GM23338 (cell line): ENCODE results near the gene FOXA1. TPM values are rescaled to one million over a fixed set of nuclear protein-coding genes. Genes with fewer than 3 reads are reported as not detected.

Source experiments
- ATAC-seq: fragments of 200-7000 bp; cut with Tn5 transposase; 3 replicates; pipeline ENCODE4 v1.9.1; 2020
- DNase-seq: peaks from one replicate; pipeline ENCODE4 v3.0.0-alpha.2; 2015; ENCODE audit warnings: low spot score
- H2AFZ ChIP-seq: fragments of 200-600 bp; sonication (generic); 2 replicates; pipeline ENCODE4 v1.8.0; 2016; ENCODE audit warnings: antibody characterized with exemption, mild to moderate bottlenecking, moderate library complexity
- H3F3A ChIP-seq: fragments of 200-600 bp; sonication (generic); replicated peaks from 2 replicates; pipeline ENCODE4 v1.8.0; 2017; ENCODE audit warnings: antibody characterized with exemption, mixed run types, low read depth
- H3K27ac ChIP-seq: fragments of 200-600 bp; sonication (generic); 2 replicates; pipeline ENCODE4 v1.6.1; 2016; ENCODE audit warnings: low read depth
- H3K27me3 ChIP-seq: fragments of 200-600 bp; sonication (generic); 2 replicates; pipeline ENCODE4 v1.8.0; 2016; ENCODE audit warnings: mild to moderate bottlenecking, mixed run types, moderate library complexity; ENCODE audit not compliant: insufficient read depth
- H3K36me3 ChIP-seq: fragments of 200-600 bp; sonication (generic); 2 replicates; pipeline ENCODE4 v1.8.0; 2016; ENCODE audit warnings: mild to moderate bottlenecking; ENCODE audit not compliant: insufficient read depth
- H3K4me1 ChIP-seq: fragments of 200-600 bp; sonication (generic); 2 replicates; pipeline ENCODE4 v1.8.0; 2016; ENCODE audit warnings: mild to moderate bottlenecking, moderate library complexity; ENCODE audit not compliant: insufficient read depth
- H3K4me2 ChIP-seq: fragments of 200-600 bp; sonication (generic); 2 replicates; pipeline ENCODE4 v1.7.1; 2017; ENCODE audit warnings: mixed run types
- H3K4me3 ChIP-seq: fragments of 200-600 bp; sonication (generic); 2 replicates; pipeline ENCODE4 v1.6.1; 2016; ENCODE audit warnings: mixed run types
- H3K79me2 ChIP-seq: fragments of 200-600 bp; sonication (generic); replicated peaks from 2 replicates; pipeline ENCODE4 v1.8.0; 2017; ENCODE audit warnings: mild to moderate bottlenecking; ENCODE audit not compliant: insufficient read depth
- H3K9me2 ChIP-seq: fragments of 200-600 bp; sonication (generic); 2 replicates; pipeline ENCODE4 v1.8.0; 2017; ENCODE audit not compliant: insufficient read depth
- H4K20me1 ChIP-seq: fragments of 200-600 bp; sonication (generic); replicated peaks from 2 replicates; pipeline ENCODE4 v1.8.0; 2017; ENCODE audit warnings: mild to moderate bottlenecking; ENCODE audit not compliant: insufficient read depth
- H3K27ac Mint-ChIP-seq: 2 replicates; pipeline ENCODE4 v1.8.0; 2020; ENCODE audit warnings: inconsistent platforms, mild to moderate bottlenecking, moderate library complexity, mixed read lengths
- H3K27me3 Mint-ChIP-seq: 3 replicates; pipeline ENCODE4 v1.8.0; 2022; ENCODE audit warnings: low read depth, mild to moderate bottlenecking, moderate library complexity, mixed read lengths, inconsistent platforms; ENCODE audit not compliant: insufficient read depth, poor library complexity
- H3K36me3 Mint-ChIP-seq: 3 replicates; pipeline ENCODE4 v1.8.0; 2021; ENCODE audit warnings: low read depth, mild to moderate bottlenecking, inconsistent platforms, moderate library complexity, mixed read lengths
- H3K4me1 Mint-ChIP-seq: 3 replicates; pipeline ENCODE4 v1.8.0; 2020; ENCODE audit warnings: mild to moderate bottlenecking, inconsistent platforms, mixed read lengths
- H3K4me3 Mint-ChIP-seq: 3 replicates; pipeline ENCODE4 v1.8.0; 2021; ENCODE audit warnings: moderate library complexity, mild to moderate bottlenecking, inconsistent platforms, mixed read lengths
- H3K9me3 Mint-ChIP-seq: 3 replicates; pipeline ENCODE4 v1.8.0; 2020; ENCODE audit warnings: moderate library complexity, mild to moderate bottlenecking, inconsistent platforms, mixed read lengths
- EZH2phosphoT487 ChIP-seq: fragments of 200-600 bp; sonication (generic); IDR thresholded peaks from one replicate; pipeline ENCODE4 v1.8.1; 2018; ENCODE audit warnings: antibody characterized with exemption; ENCODE audit not compliant: unreplicated experiment
- JUNB ChIP-seq: IDR thresholded peaks from one replicate; pipeline ENCODE4 v1.6.1; 2016; ENCODE audit warnings: antibody characterized with exemption; ENCODE audit not compliant: unreplicated experiment
- POLR2AphosphoS5 ChIP-seq: IDR thresholded peaks from 2 replicates; pipeline ENCODE4 v1.6.1; 2016; ENCODE audit warnings: antibody characterized with exemption, low read depth
- STAT1 ChIP-seq: IDR thresholded peaks from one replicate; pipeline ENCODE4 v1.6.1; 2016; ENCODE audit warnings: antibody characterized with exemption; ENCODE audit not compliant: unreplicated experiment
- polyA plus RNA-seq: library from polyadenylated mRNA; unstranded; fragments of >200 nt; fragmentation: Nextera tagmentation; extraction: Ambion mirVana; gene quantifications from 2 replicates; pipeline ENCODE4 v1.2.1, GENCODE V29; 2016
- total RNA-seq: library from RNA; depleted of rRNA; stranded (reverse); fragments of >200 nt; shearing (Covaris generic); gene quantifications from 2 replicates; pipeline ENCODE4 v1.2.3, GENCODE V29; 2014
- TF ChIP-seq, protein P1 (sequence below), 2 experiments: fragments of 200-600 bp in 1 of 2; sonication (generic) in 1 of 2; conservative IDR thresholded peaks; 2 replicates each; pipeline versions ENCODE4 v1.5.1 to v1.6.1; 2016 to 2017; ENCODE audit warnings: antibody characterized with exemption in 2 of 2, low read depth in 2 of 2, mild to moderate bottlenecking in 2 of 2, moderate library complexity in 1 of 2
- TF ChIP-seq, protein P2 (sequence below): IDR thresholded peaks from 2 replicates; pipeline ENCODE4 v1.6.1; 2016; ENCODE audit warnings: antibody characterized with exemption
- TF ChIP-seq, protein P3 (sequence below): fragments of 250-450 bp; sonication (Bioruptor Pico); IDR thresholded peaks from 2 replicates; pipeline ENCODE4 v1.5.0; 2020; ENCODE audit warnings: mild to moderate bottlenecking, moderate library complexity
- TF ChIP-seq, protein P4 (sequence below): IDR thresholded peaks from one replicate; pipeline ENCODE4 v1.6.1; 2018; ENCODE audit warnings: antibody characterized with exemption; ENCODE audit not compliant: unreplicated experiment

FOXA1 gene
- total and polyA plus RNA-seq, 2 experiments from 2014 or later: not detected

DNA sequence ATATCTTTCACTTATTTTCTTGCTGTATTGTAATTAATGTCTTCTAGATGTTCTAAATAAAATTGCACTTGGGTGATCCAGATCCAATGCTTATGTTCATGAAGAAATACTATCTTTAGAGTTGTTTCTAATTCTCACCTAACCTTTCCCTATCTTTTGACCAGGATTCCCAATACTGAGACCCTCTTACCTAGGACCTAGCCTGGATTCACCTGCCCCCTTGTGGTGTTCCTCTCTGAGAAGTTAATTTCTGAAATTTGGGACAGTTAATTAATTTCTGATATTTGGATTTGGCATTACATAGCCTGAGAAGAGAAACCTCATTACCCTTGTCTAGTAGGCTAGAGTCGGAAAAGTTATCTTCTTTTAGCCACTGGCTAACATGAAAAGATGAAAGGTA, 29.5 kb downstream of the FOXA1 start:
- Mint-ChIP-seq H3K27me3 (no peaks in the 10 kb centered on the region), H3K4me3 (no peak overlapping the region), H3K27ac (no peak overlapping the region; the same call in 1 of the 2 replicates), H3K36me3 (no peaks in the 10 kb centered on the region), H3K4me1 (peaks cover 14% of the 10 kb centered on the region), H3K9me3 (no peaks in the 10 kb centered on the region)
- Histone ChIP-seq H3K27me3 (no peaks in the 10 kb centered on the region), H3K36me3 (no peaks in the 10 kb centered on the region), H3K4me3 (no peak overlapping the region), H3K4me2 (no peak overlapping the region), H4K20me1 (no peaks in the 10 kb centered on the region), H3K27ac (no peak overlapping the region), H3K4me1 (no peaks in the 10 kb centered on the region), H3K79me2 (no peaks in the 10 kb centered on the region), H3F3A (no peaks in the 10 kb centered on the region), H2AFZ (no peak overlapping the region), H3K9me2 (no peaks in the 10 kb centered on the region)
- TF ChIP-seq, protein P1, sequence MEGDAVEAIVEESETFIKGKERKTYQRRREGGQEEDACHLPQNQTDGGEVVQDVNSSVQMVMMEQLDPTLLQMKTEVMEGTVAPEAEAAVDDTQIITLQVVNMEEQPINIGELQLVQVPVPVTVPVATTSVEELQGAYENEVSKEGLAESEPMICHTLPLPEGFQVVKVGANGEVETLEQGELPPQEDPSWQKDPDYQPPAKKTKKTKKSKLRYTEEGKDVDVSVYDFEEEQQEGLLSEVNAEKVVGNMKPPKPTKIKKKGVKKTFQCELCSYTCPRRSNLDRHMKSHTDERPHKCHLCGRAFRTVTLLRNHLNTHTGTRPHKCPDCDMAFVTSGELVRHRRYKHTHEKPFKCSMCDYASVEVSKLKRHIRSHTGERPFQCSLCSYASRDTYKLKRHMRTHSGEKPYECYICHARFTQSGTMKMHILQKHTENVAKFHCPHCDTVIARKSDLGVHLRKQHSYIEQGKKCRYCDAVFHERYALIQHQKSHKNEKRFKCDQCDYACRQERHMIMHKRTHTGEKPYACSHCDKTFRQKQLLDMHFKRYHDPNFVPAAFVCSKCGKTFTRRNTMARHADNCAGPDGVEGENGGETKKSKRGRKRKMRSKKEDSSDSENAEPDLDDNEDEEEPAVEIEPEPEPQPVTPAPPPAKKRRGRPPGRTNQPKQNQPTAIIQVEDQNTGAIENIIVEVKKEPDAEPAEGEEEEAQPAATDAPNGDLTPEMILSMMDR (conservative IDR thresholded peaks at IDR 0.05; ENCODE audit: low read depth in 2 of 2): peak; percentile 78 to 80
- TF ChIP-seq STAT1: no peak
- peak; percentile 50; the same call in 2 of the 3 replicates for ATAC-seq
- peak; percentile 62 for DNase-seq

DNA sequence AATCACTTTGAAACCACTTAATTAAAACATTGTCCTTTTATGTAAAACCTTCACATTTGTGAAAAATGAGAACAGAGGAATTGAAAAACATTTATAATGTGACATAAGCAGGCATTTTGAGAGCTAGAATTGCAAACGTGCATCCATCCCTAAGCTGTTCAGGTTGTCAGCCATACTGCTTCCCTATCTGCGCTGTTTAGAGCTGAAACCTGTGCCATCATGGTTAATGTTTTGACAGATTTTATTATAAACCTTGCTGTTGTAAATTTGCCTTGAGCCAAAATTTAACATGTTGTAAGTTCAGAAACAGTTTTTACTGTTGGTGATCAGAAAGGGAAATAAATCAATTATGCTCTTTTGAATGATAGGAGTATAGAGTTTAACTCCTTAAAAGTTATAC, 31.9 kb downstream of the FOXA1 start:
- H3K27me3 Mint-ChIP-seq: no peaks in the 10 kb centered on the region
- H3K4me3 Mint-ChIP-seq: no peak overlapping the region
- H4K20me1 ChIP-seq: no peaks in the 10 kb centered on the region
- no peaks in the 10 kb centered on the region for H3K4me1 ChIP-seq
- no peaks in the 10 kb centered on the region for H3F3A ChIP-seq
- no peaks in the 10 kb centered on the region for H3K9me2 ChIP-seq
- H3K4me2 ChIP-seq: no peak overlapping the region
- H3K79me2 ChIP-seq: no peaks in the 10 kb centered on the region
- H3K4me1 Mint-ChIP-seq: peaks cover 14% of the 10 kb centered on the region
- no peak for ATAC-seq
- no peaks in the 10 kb centered on the region for H3K36me3 Mint-ChIP-seq
- H3K27ac Mint-ChIP-seq: no peak overlapping the region
- DNase-seq: no peak
- H3K27me3 ChIP-seq: no peaks in the 10 kb centered on the region
- H3K4me3 ChIP-seq: no peak overlapping the region
- H3K36me3 ChIP-seq: no peaks in the 10 kb centered on the region
- no peak overlapping the region for H2AFZ ChIP-seq
- H3K9me3 Mint-ChIP-seq: no peaks in the 10 kb centered on the region; the same call in 2 of the 3 replicates
- TF ChIP-seq, protein P2, sequence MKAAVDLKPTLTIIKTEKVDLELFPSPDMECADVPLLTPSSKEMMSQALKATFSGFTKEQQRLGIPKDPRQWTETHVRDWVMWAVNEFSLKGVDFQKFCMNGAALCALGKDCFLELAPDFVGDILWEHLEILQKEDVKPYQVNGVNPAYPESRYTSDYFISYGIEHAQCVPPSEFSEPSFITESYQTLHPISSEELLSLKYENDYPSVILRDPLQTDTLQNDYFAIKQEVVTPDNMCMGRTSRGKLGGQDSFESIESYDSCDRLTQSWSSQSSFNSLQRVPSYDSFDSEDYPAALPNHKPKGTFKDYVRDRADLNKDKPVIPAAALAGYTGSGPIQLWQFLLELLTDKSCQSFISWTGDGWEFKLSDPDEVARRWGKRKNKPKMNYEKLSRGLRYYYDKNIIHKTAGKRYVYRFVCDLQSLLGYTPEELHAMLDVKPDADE: no peak
- TF ChIP-seq, protein P3, sequence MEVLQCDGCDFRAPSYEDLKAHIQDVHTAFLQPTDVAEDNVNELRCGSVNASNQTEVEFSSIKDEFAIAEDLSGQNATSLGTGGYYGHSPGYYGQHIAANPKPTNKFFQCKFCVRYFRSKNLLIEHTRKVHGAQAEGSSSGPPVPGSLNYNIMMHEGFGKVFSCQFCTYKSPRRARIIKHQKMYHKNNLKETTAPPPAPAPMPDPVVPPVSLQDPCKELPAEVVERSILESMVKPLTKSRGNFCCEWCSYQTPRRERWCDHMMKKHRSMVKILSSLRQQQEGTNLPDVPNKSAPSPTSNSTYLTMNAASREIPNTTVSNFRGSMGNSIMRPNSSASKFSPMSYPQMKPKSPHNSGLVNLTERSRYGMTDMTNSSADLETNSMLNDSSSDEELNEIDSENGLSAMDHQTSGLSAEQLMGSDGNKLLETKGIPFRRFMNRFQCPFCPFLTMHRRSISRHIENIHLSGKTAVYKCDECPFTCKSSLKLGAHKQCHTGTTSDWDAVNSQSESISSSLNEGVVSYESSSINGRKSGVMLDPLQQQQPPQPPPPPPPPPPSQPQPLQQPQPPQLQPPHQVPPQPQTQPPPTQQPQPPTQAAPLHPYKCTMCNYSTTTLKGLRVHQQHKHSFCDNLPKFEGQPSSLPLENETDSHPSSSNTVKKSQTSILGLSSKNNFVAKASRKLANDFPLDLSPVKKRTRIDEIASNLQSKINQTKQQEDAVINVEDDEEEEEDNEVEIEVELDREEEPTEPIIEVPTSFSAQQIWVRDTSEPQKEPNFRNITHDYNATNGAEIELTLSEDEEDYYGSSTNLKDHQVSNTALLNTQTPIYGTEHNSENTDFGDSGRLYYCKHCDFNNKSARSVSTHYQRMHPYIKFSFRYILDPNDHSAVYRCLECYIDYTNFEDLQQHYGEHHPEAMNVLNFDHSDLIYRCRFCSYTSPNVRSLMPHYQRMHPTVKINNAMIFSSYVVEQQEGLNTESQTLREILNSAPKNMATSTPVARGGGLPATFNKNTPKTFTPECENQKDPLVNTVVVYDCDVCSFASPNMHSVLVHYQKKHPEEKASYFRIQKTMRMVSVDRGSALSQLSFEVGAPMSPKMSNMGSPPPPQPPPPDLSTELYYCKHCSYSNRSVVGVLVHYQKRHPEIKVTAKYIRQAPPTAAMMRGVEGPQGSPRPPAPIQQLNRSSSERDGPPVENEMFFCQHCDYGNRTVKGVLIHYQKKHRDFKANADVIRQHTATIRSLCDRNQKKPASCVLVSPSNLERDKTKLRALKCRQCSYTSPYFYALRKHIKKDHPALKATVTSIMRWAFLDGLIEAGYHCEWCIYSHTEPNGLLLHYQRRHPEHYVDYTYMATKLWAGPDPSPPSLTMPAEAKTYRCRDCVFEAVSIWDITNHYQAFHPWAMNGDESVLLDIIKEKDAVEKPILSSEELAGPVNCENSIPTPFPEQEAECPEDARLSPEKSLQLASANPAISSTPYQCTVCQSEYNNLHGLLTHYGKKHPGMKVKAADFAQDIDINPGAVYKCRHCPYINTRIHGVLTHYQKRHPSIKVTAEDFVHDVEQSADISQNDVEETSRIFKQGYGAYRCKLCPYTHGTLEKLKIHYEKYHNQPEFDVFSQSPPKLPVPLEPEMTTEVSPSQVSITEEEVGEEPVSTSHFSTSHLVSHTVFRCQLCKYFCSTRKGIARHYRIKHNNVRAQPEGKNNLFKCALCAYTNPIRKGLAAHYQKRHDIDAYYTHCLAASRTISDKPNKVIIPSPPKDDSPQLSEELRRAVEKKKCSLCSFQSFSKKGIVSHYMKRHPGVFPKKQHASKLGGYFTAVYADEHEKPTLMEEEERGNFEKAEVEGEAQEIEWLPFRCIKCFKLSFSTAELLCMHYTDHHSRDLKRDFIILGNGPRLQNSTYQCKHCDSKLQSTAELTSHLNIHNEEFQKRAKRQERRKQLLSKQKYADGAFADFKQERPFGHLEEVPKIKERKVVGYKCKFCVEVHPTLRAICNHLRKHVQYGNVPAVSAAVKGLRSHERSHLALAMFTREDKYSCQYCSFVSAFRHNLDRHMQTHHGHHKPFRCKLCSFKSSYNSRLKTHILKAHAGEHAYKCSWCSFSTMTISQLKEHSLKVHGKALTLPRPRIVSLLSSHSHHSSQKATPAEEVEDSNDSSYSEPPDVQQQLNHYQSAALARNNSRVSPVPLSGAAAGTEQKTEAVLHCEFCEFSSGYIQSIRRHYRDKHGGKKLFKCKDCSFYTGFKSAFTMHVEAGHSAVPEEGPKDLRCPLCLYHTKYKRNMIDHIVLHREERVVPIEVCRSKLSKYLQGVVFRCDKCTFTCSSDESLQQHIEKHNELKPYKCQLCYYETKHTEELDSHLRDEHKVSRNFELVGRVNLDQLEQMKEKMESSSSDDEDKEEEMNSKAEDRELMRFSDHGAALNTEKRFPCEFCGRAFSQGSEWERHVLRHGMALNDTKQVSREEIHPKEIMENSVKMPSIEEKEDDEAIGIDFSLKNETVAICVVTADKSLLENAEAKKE (CRISPR knock-in tag): no peak
- TF ChIP-seq EZH2phosphoT487 (no peak), POLR2AphosphoS5 (no peak), JUNB (no peak)
- TF ChIP-seq, protein P4, sequence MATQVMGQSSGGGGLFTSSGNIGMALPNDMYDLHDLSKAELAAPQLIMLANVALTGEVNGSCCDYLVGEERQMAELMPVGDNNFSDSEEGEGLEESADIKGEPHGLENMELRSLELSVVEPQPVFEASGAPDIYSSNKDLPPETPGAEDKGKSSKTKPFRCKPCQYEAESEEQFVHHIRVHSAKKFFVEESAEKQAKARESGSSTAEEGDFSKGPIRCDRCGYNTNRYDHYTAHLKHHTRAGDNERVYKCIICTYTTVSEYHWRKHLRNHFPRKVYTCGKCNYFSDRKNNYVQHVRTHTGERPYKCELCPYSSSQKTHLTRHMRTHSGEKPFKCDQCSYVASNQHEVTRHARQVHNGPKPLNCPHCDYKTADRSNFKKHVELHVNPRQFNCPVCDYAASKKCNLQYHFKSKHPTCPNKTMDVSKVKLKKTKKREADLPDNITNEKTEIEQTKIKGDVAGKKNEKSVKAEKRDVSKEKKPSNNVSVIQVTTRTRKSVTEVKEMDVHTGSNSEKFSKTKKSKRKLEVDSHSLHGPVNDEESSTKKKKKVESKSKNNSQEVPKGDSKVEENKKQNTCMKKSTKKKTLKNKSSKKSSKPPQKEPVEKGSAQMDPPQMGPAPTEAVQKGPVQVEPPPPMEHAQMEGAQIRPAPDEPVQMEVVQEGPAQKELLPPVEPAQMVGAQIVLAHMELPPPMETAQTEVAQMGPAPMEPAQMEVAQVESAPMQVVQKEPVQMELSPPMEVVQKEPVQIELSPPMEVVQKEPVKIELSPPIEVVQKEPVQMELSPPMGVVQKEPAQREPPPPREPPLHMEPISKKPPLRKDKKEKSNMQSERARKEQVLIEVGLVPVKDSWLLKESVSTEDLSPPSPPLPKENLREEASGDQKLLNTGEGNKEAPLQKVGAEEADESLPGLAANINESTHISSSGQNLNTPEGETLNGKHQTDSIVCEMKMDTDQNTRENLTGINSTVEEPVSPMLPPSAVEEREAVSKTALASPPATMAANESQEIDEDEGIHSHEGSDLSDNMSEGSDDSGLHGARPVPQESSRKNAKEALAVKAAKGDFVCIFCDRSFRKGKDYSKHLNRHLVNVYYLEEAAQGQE: no peak
- no peak overlapping the region for H3K27ac ChIP-seq
